Fibroblast of skin of right quadriceps (primary cell): ENCODE measurements around the gene TPD52L1.

ENCODE experiments used
- DNase-seq: peaks from one replicate; pipeline ENCODE4 v3.0.0-alpha.2; 2013

Gene TPD52L1

GRCh38 chr6:125183391-125183790, 29.8 kb downstream of the TPD52L1 start:
- DNase-seq: no peak

- DNase-seq: peak; percentile 55
These were observed 34.5 kb downstream of the TPD52L1 start for GRCh38 chr6:125188037-125188436.

- DNase-seq: no peak
These were observed 35.1 kb downstream of the TPD52L1 start for GRCh38 chr6:125188594-125189203.

GRCh38 chr6:125189494-125189893, 35.9 kb downstream of the TPD52L1 start:
- no peak for DNase-seq

- no peak for DNase-seq
These were observed 37.1 kb downstream of the TPD52L1 start for GRCh38 chr6:125190667-125191066.

GRCh38 chr6:125191916-125192609, 38.5 kb downstream of the TPD52L1 start:
- DNase-seq: peak; percentile 75

GRCh38 chr6:125192610-125192930, 39.0 kb downstream of the TPD52L1 start:
- DNase-seq: no peak

- no peak for DNase-seq
These were observed 39.6 kb downstream of the TPD52L1 start for GRCh38 chr6:125193208-125193607.

- no peak for DNase-seq
These were observed 41.4 kb downstream of the TPD52L1 start for GRCh38 chr6:125194941-125195340.

- DNase-seq: no peak
These were observed 42.0 kb downstream of the TPD52L1 start for GRCh38 chr6:125195526-125195925.

- no peak for DNase-seq
These were observed 43.0 kb downstream of the TPD52L1 start for GRCh38 chr6:125196613-125197012.

- peak; percentile 63 for DNase-seq
These were observed 44.3 kb downstream of the TPD52L1 start for GRCh38 chr6:125197795-125198269.

- no peak for DNase-seq
These were observed 44.9 kb downstream of the TPD52L1 start for GRCh38 chr6:125198398-125198937.

- no peak for DNase-seq
These were observed 47.4 kb downstream of the TPD52L1 start for GRCh38 chr6:125200941-125201340.

GRCh38 chr6:125201961-125202729, 48.6 kb downstream of the TPD52L1 start:
- peak; percentile 96 for DNase-seq

GRCh38 chr6:125203395-125203794, 49.8 kb downstream of the TPD52L1 start:
- DNase-seq: no peak

GRCh38 chr6:125205931-125206330, 52.4 kb downstream of the TPD52L1 start:
- no peak for DNase-seq

GRCh38 chr6:125206389-125206788, 52.8 kb downstream of the TPD52L1 start:
- no peak for DNase-seq

- DNase-seq: no peak
These were observed 54.4 kb downstream of the TPD52L1 start for GRCh38 chr6:125207956-125208355.

GRCh38 chr6:125208625-125209249, 55.2 kb downstream of the TPD52L1 start:
- no peak for DNase-seq

- DNase-seq: no peak
These were observed 57.1 kb downstream of the TPD52L1 start for GRCh38 chr6:125210667-125211066.

- DNase-seq: no peak
These were observed 57.8 kb downstream of the TPD52L1 start for GRCh38 chr6:125211352-125211751.

- no peak for DNase-seq
These were observed 58.8 kb downstream of the TPD52L1 start for GRCh38 chr6:125212377-125212776.
